Measurements from ENCODE around the gene SSU72.

Gene SSU72

DNA sequence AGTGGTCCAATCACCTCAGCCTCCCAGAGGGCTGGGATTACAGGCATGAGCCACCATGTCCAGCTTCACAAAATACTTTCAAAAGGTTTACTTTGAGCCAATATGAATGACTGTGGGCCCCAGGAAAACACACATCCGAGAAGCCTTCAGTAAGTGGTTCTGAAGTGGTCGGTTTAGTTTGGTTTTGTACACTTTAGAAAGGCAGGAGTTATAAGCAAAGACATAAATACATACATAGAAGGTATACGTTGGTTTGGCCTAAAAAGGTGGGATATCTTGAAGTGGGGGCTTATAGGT, 37.4 kb upstream of the SSU72 start:
- DNase-seq (ENCODE audit: low read depth in 2 of 3, low spot score in 2 of 3): no peak

- no peak for DNase-seq (ENCODE audit: low read depth in 2 of 3, low spot score in 2 of 3)
These were observed 36.1 kb upstream of the SSU72 start for GRCh38 chr1:1610796-1611195.

DNA sequence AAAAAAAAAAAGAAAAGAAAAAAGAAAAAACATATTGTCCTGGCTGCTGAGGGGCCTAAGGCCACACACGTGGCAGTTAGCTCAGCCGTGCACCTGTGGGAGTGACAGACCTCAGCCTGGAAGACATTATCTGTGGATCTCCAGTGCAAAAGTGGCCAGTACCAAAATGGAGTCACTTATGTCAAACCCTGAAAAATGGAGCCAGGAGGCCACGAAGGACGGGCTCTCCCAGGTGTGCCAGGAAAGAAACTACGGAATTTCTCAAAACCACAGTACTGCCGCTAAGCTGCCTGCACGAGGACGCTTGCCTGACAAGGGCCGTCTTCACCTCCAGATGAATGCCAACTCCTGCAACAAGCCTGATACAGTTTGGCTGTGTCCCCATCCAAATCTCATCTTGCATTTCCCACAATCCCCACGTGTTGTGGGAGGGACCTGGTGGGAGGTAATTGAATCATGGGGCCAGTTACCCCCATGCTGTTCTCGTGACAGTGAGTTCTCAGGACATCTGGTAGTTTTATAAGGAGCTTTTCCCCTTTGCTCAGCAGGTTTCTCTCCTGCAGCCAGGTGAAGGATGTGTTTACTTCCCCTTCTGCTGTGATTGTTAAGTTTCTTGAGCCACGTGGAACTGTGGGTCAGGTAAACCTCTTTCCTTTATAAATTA, 35.3 kb upstream of the SSU72 start:
- DNase-seq (ENCODE audit: low read depth in 2 of 3, low spot score in 2 of 3): no peak

DNA sequence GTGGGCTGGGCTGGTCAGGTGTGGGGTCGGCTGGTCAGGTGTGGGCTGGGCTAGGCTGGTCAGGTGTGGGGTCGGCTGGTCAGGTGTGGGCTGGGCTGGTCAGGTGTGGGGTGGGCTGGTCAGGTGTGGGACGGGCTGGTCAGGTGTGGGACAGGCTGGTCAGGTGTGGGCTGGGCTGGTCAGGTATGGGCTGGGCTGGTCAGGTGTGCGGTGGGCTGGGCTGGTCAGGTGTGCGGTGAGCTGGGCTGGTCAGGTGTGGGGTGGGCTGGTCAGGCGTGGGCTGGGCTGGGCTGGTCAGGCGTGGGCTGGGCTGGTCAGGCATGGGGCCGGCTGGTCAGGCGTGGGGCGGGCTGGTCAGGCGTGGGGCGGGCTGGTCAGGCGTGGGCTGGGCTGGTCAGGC, 31.6 kb upstream of the SSU72 start:
- no peak for DNase-seq (ENCODE audit: low read depth in 2 of 3, low spot score in 2 of 3)

DNA sequence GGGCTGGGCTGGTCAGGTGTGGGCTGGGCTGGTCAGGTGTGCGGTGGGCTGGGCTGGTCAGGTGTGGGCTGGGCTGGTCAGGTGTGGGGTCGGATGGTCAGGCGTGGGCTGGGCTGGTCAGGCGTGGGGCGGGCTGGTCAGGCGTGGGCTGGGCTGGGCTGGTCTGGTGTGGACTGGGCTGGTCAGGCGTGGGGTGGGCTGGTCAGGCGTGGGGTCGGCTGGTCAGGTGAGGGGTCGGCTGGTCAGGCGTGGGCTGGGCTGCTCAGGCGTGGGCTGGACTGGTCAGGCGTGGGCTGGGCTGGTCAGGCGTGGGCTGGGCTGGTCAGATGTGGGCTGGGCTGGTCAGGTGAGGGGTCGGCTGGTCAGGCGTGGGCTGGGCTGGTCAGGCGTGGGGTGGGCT, 31.1 kb upstream of the SSU72 start:
- no peak for DNase-seq (ENCODE audit: low read depth in 2 of 3, low spot score in 2 of 3)

DNA sequence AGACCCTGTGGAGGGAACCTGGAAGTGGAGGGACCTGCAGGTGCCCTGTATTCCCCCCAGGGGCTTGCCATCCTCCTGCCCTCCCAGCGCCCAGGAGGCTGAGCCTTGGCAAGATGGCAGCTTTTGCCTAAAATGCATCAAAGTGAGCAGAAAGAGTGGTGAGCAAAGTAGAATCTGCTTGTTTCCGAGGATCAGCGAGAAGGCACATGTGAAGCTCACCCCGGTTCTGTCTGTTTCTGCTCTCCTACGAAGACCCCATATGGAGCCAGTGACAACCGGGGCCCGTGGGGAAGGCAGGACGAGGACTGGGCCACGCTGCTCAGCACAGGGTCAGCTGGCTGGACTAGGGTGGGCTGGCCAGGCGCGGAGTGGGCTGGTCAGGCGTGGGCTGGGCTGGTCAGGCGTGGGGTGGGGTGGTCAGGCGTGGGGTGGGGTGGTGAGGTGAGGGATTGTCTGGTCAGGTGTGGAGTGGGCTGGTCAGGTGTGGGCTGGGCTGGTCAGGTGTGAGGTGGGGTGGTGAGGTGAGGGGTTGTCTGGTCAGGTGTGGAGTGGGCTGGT, 30.4 kb upstream of the SSU72 start:
- DNase-seq (ENCODE audit: low read depth in 2 of 3, low spot score in 2 of 3): no peak

DNA sequence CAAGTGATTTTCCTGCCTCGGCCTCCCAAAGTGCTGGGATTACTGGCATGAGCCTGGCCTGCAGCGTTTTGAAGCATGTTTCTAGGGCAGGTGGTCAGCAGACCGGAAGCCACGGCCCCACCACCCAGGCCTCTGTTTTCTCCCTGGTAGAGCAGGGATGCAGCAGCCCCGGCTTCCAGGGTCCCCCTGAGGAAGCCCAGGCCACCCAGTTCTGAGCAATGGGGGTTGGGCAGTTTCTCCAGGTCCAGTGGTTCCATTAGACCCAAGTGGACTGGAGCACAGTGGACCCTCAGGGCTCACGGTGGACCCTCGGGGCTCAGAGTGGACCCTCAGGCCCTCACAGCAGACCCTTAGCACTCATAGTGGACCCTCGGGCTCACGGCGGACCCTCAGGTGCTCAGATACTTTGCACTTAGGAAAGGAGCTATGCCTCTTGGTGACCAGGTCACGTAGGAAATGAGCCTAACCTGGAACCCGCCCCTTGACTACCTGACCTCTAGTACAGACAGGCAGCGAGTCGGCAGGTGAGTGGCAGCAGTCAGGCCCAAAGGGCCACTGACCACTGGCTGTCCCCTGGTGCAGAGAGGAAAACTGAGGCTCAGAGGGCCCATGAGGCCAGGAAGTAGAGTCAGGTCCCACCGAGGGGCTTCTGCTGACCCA, 29.8 kb upstream of the SSU72 start:
- no peak for DNase-seq (ENCODE audit: low read depth in 2 of 3, low spot score in 2 of 3)

- no peak for DNase-seq (ENCODE audit: low read depth in 2 of 3, low spot score in 2 of 3)
These were observed 29.2 kb upstream of the SSU72 start for GRCh38 chr1:1603671-1604373.

DNA sequence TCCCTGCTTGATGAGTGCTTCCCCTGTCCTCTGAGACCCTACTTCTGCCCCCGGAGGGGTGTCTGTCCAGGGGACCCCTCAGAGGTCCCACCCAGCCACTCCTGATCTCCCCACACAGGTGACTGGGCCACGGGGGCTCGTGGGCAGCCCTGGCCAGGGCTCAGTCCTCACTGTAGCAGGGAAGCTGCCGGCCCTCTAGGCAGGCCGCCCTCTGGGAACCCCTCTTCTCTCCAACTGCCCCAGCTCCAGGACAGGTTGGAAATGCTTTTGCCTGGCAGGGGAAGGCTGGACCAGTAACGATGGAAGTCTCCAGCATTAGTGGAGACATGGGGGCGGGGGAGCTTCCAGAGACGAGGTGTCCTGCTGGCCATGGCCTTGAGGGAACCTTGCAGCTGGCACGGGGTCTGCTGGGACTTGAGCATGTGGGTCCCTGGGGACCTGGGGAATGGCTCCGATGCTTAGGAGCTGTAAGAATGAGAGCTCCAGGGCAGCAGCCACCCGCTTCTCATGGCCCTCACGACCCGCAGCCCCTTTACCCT, 28.4 kb upstream of the SSU72 start:
- no peak for DNase-seq (ENCODE audit: low read depth in 2 of 3, low spot score in 2 of 3)

- no peak for DNase-seq (ENCODE audit: low read depth in 2 of 3, low spot score in 2 of 3)
These were observed 27.8 kb upstream of the SSU72 start for GRCh38 chr1:1602304-1602967.

- no peak for DNase-seq (ENCODE audit: low read depth in 2 of 3, low spot score in 2 of 3)
These were observed 27.1 kb upstream of the SSU72 start for GRCh38 chr1:1601564-1602303.

DNA sequence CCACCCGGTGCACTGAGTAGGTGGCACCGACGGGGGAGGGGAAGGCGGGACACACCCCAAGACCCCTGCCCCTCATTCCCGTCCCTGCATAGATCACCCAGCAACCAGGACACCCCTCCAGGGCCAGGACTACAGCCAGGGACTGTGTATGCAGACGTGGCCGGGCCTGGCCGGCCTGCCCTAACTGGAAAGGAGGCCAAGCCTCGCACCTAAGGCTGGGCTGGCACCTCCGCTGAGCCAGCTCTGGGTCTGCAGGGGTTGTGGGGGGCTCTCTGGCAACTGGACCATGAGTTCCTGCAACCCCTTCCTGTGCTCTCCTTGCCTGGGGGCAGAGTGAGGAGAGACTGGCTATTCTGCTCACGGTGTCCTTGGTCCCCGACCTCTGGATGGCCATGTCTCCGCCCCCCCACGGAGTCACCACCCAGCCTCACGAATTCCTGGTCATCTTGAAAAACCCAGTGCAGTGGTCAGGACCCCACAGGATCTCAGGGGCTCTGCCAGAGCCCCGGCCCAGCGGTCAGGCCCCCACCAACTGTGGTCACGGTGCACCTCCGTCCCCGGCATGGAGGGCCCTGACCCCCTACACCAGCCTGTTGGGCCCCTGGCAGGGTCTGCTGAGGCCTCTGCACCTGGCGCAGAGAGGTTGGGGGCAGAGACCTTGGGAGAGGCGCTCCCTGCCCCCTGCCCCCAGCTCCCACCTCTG, 26.3 kb upstream of the SSU72 start:
- DNase-seq (ENCODE audit: low read depth in 2 of 3, low spot score in 2 of 3): no peak

DNA sequence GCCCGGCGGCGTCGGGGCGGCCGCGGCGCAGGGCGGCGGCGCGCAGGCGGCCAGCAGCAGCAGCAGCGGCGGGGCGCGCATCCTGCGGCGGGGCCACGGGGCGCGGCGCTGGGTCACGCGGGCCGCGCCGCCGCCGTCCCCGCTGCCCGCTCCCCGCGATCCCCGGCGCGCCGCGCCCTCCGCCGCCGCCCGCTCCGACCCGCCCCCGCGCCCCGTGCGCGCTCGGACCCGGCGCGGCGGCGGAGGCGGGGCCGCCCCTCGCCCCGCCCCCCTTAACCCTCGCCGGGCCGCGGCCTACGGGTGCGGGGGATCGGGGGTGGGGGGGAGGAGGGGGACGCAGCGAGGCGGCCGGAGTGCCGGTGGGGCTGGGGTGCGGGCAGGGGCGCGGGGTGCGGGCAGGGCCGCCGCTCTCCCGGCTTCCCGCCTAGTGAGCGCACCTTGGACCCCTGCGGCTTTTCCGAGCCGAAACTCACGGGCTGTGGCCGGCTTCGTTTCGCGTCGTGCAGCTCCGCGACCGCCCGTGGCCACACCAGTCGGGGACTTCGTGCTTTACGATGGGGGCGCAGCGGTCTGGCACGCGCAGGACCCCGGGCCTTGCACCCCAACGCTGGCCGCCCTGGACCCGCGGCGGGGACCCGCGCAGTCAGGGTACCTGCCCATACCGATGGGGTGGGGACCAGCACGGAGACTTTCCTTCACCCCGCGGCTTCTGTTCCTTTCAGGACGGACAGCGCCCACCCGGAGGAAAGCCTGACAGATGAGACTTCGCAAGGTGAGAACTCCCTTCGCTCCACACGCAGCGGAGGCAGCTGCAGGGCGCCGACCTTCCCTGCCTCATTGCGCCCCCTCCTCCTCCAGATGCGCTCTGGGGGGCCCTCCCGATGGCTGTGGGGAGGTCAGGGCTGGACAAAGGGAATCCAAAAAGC, 25.5 kb upstream of the SSU72 start, which contains the start of gene FNDC10:
TSS of gene FNDC10 (minus strand) at position 201 of the 926 bp plus-strand sequence. CDS start at position 81, 120 bp downstream.
- DNase-seq (ENCODE audit: low read depth in 2 of 3, low spot score in 2 of 3): no peak

- no peak for DNase-seq (ENCODE audit: low read depth in 2 of 3, low spot score in 2 of 3)
These were observed 24.6 kb upstream of the SSU72 start for GRCh38 chr1:1599030-1599934.

GRCh38 chr1:1598720-1599029, 24.0 kb upstream of the SSU72 start:
- DNase-seq (ENCODE audit: low read depth in 2 of 3, low spot score in 2 of 3): no peak

- no peak for DNase-seq (ENCODE audit: low read depth in 2 of 3, low spot score in 2 of 3)
These were observed 23.5 kb upstream of the SSU72 start for GRCh38 chr1:1598051-1598719.

DNA sequence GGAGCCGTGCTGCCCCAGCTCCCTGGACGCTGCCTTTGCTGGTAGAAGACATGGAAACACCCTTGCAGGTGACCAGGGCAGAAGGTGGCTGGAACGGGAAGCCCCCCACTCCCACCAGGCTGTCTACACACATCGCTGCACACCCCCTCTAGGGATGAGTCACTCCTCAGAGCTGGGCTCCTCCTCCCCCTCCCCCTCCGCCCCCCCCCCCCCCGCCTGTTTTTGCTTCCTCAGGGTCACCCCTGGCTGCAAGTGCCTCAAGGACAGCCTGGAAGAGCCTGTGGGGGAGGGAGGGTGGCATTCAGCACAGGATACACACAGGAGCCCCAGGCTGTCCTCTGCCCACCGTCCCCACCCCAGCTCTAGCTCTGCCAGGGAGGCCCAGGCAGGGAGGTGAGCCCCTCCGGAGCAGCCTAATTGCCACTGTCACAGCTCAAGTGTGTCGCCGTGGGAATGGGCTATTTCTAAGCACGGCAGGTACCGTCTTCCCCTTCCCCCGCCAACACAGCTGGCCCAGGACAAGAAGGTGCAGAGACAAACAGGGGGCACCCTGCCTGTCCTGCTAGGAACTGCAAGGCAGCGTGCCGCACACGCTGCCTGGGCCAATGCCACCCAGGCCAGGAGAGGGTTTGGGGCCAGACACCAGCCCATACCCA, 22.7 kb upstream of the SSU72 start:
- no peak for DNase-seq (ENCODE audit: low read depth in 2 of 3, low spot score in 2 of 3)
